A673 (cell line): ENCODE results near the gene USP14. TPM values are rescaled to one million over a fixed set of nuclear protein-coding genes. Genes with fewer than 3 reads are reported as not detected.

ENCODE experiments used
- BruUV-seq: library from RNA; stranded (reverse); fragments of 400-500 nt; replicated peaks from 2 replicates; lab custom pipeline; 2021; lab: Mats Ljungman, UMichigan
- CTCF ChIA-PET: fragments of 300-600 bp; sonication (Branson Sonifier 250); formaldehyde crosslinking; loops from one replicate; lab custom pipeline; 2022; ENCODE audit warnings: antibody characterized with exemption; lab: Charles Lee
- POLR2A ChIA-PET: fragments of 300-600 bp; sonication (Branson Sonifier 250); formaldehyde crosslinking; loops from one replicate; lab custom pipeline; 2022; ENCODE audit warnings: antibody characterized with exemption; ENCODE audit not compliant: low non-redundant PET; lab: Charles Lee
- DNase-seq: peaks from one replicate; pipeline ENCODE4 v3.0.0-alpha.2; 2015; ENCODE audit warnings: low spot score
- H3K27ac ChIP-seq: fragments of 200-600 bp; sonication (generic); 2 replicates; pipeline ENCODE4 v1.5.1; 2016; ENCODE audit warnings: mixed run types, low read depth, mild to moderate bottlenecking, mixed read lengths, antibody characterized with exemption, low read length; ENCODE audit not compliant: poor library complexity, severe bottlenecking
- H3K27me3 ChIP-seq: fragments of 200-600 bp; sonication (generic); replicated peaks from 2 replicates; pipeline ENCODE4 v1.6.1; 2017; ENCODE audit warnings: mixed run types, low read depth, mild to moderate bottlenecking, mixed read lengths, antibody characterized with exemption, low read length; ENCODE audit not compliant: insufficient read depth, poor library complexity
- H3K36me3 ChIP-seq: fragments of 200-600 bp; sonication (generic); 2 replicates; pipeline ENCODE4 v1.6.1; 2016; ENCODE audit warnings: mixed run types, mild to moderate bottlenecking, mixed read lengths, antibody characterized with exemption, low read length; ENCODE audit not compliant: insufficient read depth, poor library complexity, severe bottlenecking
- H3K4me1 ChIP-seq: fragments of 200-600 bp; sonication (generic); 2 replicates; pipeline ENCODE4 v1.6.1; 2017; ENCODE audit warnings: mixed run types, mild to moderate bottlenecking, mixed read lengths, antibody characterized with exemption, low read length; ENCODE audit not compliant: insufficient read depth, poor library complexity, severe bottlenecking
- H3K4me3 ChIP-seq: fragments of 200-600 bp; sonication (generic); 2 replicates; pipeline ENCODE4 v1.5.1; 2016; ENCODE audit warnings: low read depth, mixed run types, mild to moderate bottlenecking, mixed read lengths, low read length; ENCODE audit not compliant: poor library complexity, severe bottlenecking
- H3K9me3 ChIP-seq: fragments of 200-600 bp; sonication (generic); 2 replicates; pipeline ENCODE4 v1.6.1; 2016; ENCODE audit warnings: mixed run types, low read depth, mild to moderate bottlenecking, mixed read lengths, antibody characterized with exemption, low read length; ENCODE audit not compliant: poor library complexity, severe bottlenecking
- EZH2 ChIP-seq: fragments of 200-600 bp; sonication (generic); IDR thresholded peaks from 2 replicates; pipeline ENCODE4 v1.6.1; 2017; ENCODE audit warnings: borderline replicate concordance, low read depth, mild to moderate bottlenecking, mixed read lengths, antibody characterized with exemption, low read length; ENCODE audit not compliant: poor library complexity, severe bottlenecking
- intact Hi-C: fragments of 100-400 bp; cut with micrococcal nuclease; formaldehyde crosslinking; loops from one replicate; pipeline ENCODE4 v1.10.0; 2022; ENCODE audit not compliant: unreplicated experiment
- total RNA-seq: library from RNA; stranded (reverse); gene quantifications from 2 replicates; pipeline ENCODE4 v1.2.3, GENCODE V29; 2021
- TF ChIP-seq, protein P1 (sequence below): fragments of 300-800, 200-600 bp; sonication (generic); conservative IDR thresholded peaks from 2 replicates; pipeline ENCODE4 v1.5.1; 2017; ENCODE audit warnings: low read depth, mild to moderate bottlenecking, antibody characterized with exemption, low read length, moderate library complexity, mixed read lengths

Gene USP14
- total RNA-seq, 1 experiment from 2014 or later = 148 TPM

- intact Hi-C loops = no loop called here
- POLR2A ChIA-PET = no interaction called here
- TF ChIP-seq, protein P1, sequence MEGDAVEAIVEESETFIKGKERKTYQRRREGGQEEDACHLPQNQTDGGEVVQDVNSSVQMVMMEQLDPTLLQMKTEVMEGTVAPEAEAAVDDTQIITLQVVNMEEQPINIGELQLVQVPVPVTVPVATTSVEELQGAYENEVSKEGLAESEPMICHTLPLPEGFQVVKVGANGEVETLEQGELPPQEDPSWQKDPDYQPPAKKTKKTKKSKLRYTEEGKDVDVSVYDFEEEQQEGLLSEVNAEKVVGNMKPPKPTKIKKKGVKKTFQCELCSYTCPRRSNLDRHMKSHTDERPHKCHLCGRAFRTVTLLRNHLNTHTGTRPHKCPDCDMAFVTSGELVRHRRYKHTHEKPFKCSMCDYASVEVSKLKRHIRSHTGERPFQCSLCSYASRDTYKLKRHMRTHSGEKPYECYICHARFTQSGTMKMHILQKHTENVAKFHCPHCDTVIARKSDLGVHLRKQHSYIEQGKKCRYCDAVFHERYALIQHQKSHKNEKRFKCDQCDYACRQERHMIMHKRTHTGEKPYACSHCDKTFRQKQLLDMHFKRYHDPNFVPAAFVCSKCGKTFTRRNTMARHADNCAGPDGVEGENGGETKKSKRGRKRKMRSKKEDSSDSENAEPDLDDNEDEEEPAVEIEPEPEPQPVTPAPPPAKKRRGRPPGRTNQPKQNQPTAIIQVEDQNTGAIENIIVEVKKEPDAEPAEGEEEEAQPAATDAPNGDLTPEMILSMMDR = no peak
- TF ChIP-seq EZH2 = no peak
- H3K4me1 ChIP-seq = no peaks in the 10 kb centered on the region
- no peak overlapping the region for H3K4me3 ChIP-seq
- peaks cover 66% of the 10 kb centered on the region for H3K36me3 ChIP-seq
- H3K27me3 ChIP-seq = no peaks in the 10 kb centered on the region
- CTCF ChIA-PET = no interaction called here
- no peak overlapping the region for H3K27ac ChIP-seq
- no peak for DNase-seq
- no peaks in the 10 kb centered on the region for H3K9me3 ChIP-seq
- BruUV-seq = no TSS peak
Observed at GRCh38 chr18:220708-221107, 62.4 kb downstream of the USP14 start.

GRCh38 chr18:225745-226144, 67.4 kb downstream of the USP14 start:
- Histone ChIP-seq H3K27ac (no peak overlapping the region), H3K4me1 (no peaks in the 10 kb centered on the region), H3K36me3 (peaks cover 36% of the 10 kb centered on the region), H3K4me3 (no peak overlapping the region), H3K9me3 (no peaks in the 10 kb centered on the region), H3K27me3 (no peaks in the 10 kb centered on the region)
- DNase-seq = no peak
- intact Hi-C loops = no loop called here
- no peak for TF ChIP-seq EZH2
- TF ChIP-seq, protein P1 = no peak
- no TSS peak for BruUV-seq
- CTCF ChIA-PET = no interaction called here
- POLR2A ChIA-PET = no interaction called here

- intact Hi-C loops = no loop called here
- Histone ChIP-seq H3K4me3 (no peak overlapping the region), H3K9me3 (no peaks in the 10 kb centered on the region), H3K4me1 (no peaks in the 10 kb centered on the region), H3K36me3 (peaks cover 27% of the 10 kb centered on the region), H3K27ac (no peak overlapping the region), H3K27me3 (no peaks in the 10 kb centered on the region)
- POLR2A ChIA-PET = no interaction called here
- CTCF ChIA-PET = no interaction called here
- TF ChIP-seq, protein P1 = no peak
- TF ChIP-seq EZH2 = no peak
- BruUV-seq = no TSS peak
- DNase-seq = no peak
Observed at GRCh38 chr18:227374-227773, 69.0 kb downstream of the USP14 start.
